Neural cell (in vitro differentiated cells): ENCODE data around the gene CUL2. TPM values are rescaled to one million over a fixed set of nuclear protein-coding genes. Genes with fewer than 3 reads are reported as not detected.

Source experiments
- H2AFZ ChIP-seq: fragments of 200-600, 300-800 bp; sonication (generic), shearing (Covaris generic); 2 replicates; pipeline ENCODE4 v1.6.0; 2014; ENCODE audit warnings: low read depth, mild to moderate bottlenecking, antibody characterized with exemption, low read length, moderate library complexity
- H3F3A ChIP-seq: fragments of 200-600 bp; shearing (Covaris generic); 2 replicates; pipeline ENCODE4 v1.6.1; 2016; ENCODE audit warnings: mild to moderate bottlenecking, moderate library complexity, mixed read lengths, antibody characterized with exemption, low read length; ENCODE audit not compliant: insufficient read depth, poor library complexity, severe bottlenecking
- H3K27ac ChIP-seq: fragments of 200-600, 300-800 bp; sonication (generic), shearing (Covaris generic); 2 replicates; pipeline ENCODE4 v1.5.1; 2014; ENCODE audit warnings: mild to moderate bottlenecking, low read length, moderate library complexity
- H3K27me3 ChIP-seq: fragments of 300-800, 200-600 bp; sonication (generic), shearing (Covaris generic); 2 replicates; pipeline ENCODE4 v1.6.0; 2014; ENCODE audit warnings: mild to moderate bottlenecking, low read depth, low read length, moderate library complexity; ENCODE audit not compliant: insufficient read depth
- H3K36me3 ChIP-seq: fragments of 300-800, 200-600 bp; sonication (generic), shearing (Covaris generic); 2 replicates; pipeline ENCODE4 v1.5.1; 2014; ENCODE audit warnings: mild to moderate bottlenecking, antibody characterized with exemption, low read length, moderate library complexity; ENCODE audit not compliant: insufficient read depth
- H3K4me2 ChIP-seq: fragments of 300-800, 200-600 bp; sonication (generic), shearing (Covaris generic); 2 replicates; pipeline ENCODE4 v1.6.0; 2014; ENCODE audit warnings: mild to moderate bottlenecking, low read length
- H3K4me3 ChIP-seq: fragments of 300-800, 200-600 bp; sonication (generic), shearing (Covaris generic); 2 replicates; pipeline ENCODE4 v1.5.1; 2014; ENCODE audit warnings: mild to moderate bottlenecking, low read length, moderate library complexity
- H3K79me2 ChIP-seq: fragments of 200-600 bp; shearing (Covaris generic); replicated peaks from 2 replicates; pipeline ENCODE4 v1.6.0; 2014; ENCODE audit warnings: mild to moderate bottlenecking, low read length, moderate library complexity; ENCODE audit not compliant: insufficient read depth
- H3K9ac ChIP-seq: fragments of 300-800, 200-600 bp; sonication (generic), shearing (Covaris generic); 2 replicates; pipeline ENCODE4 v1.6.1; 2016; ENCODE audit warnings: mild to moderate bottlenecking, low read length, mixed read lengths
- H3K9me2 ChIP-seq: fragments of 200-600 bp; shearing (Covaris generic); 2 replicates; pipeline ENCODE4 v1.6.1; 2016; ENCODE audit warnings: mild to moderate bottlenecking, low read length, mixed read lengths; ENCODE audit not compliant: insufficient read depth
- H3K9me3 ChIP-seq: fragments of 200-600, 300-800 bp; sonication (generic), shearing (Covaris generic); 2 replicates; pipeline ENCODE4 v1.6.1; 2016; ENCODE audit warnings: mild to moderate bottlenecking, mixed run types, low read length, moderate library complexity, mixed read lengths
- H4K20me1 ChIP-seq: fragments of 200-600 bp; shearing (Covaris generic); 2 replicates; pipeline ENCODE4 v1.6.1; 2016; ENCODE audit warnings: mild to moderate bottlenecking, mixed run types; ENCODE audit not compliant: insufficient read depth
- EP300 ChIP-seq: fragments of 450-650 bp; conservative IDR thresholded peaks from 2 replicates; pipeline ENCODE4 v1.6.1; 2014; ENCODE audit warnings: antibody characterized with exemption, mild to moderate bottlenecking, moderate library complexity; ENCODE audit not compliant: poor library complexity, severe bottlenecking
- EZH2 ChIP-seq: fragments of 200-600, 300-800 bp; shearing (Covaris generic), sonication (generic); IDR thresholded peaks from 2 replicates; pipeline ENCODE4 v1.6.1; 2014; ENCODE audit warnings: antibody characterized with exemption, low read length, borderline replicate concordance, mild to moderate bottlenecking; ENCODE audit not compliant: insufficient read depth, poor library complexity, severe bottlenecking
- MXI1 ChIP-seq: fragments of 450-650 bp; conservative IDR thresholded peaks from 2 replicates; pipeline ENCODE4 v1.6.1; 2014; ENCODE audit warnings: antibody characterized with exemption, mild to moderate bottlenecking; ENCODE audit not compliant: poor library complexity, severe bottlenecking
- POLR2AphosphoS5 ChIP-seq: IDR thresholded peaks from 2 replicates; pipeline ENCODE4 v1.6.1; 2012
- RAD21 ChIP-seq: fragments of 450-650 bp; conservative IDR thresholded peaks from 2 replicates; pipeline ENCODE4 v1.6.1; 2014; ENCODE audit warnings: antibody characterized with exemption, mild to moderate bottlenecking, moderate library complexity
- SMC3 ChIP-seq: fragments of 450-650 bp; conservative IDR thresholded peaks from 2 replicates; pipeline ENCODE4 v1.6.1; 2014; ENCODE audit warnings: antibody characterized with exemption, mild to moderate bottlenecking, moderate library complexity; ENCODE audit not compliant: poor library complexity
- TAF1 ChIP-seq: IDR thresholded peaks from 2 replicates; pipeline ENCODE4 v1.6.1; 2012; ENCODE audit warnings: low read depth
- polyA plus RNA-seq: library from polyadenylated mRNA; depleted of rRNA; stranded (reverse); fragments of >200 nt; gene quantifications from 2 replicates; pipeline ENCODE4 v1.2.3, GENCODE V29; 2014
- TF ChIP-seq, protein P1 (sequence below): IDR thresholded peaks from 2 replicates; pipeline ENCODE4 v1.6.1; 2012; ENCODE audit warnings: borderline replicate concordance
- TF ChIP-seq, protein P2 (sequence below): fragments of 450-650 bp; IDR thresholded peaks from 2 replicates; pipeline ENCODE4 v1.5.1; 2014; ENCODE audit warnings: antibody characterized with exemption, mild to moderate bottlenecking, moderate library complexity; ENCODE audit not compliant: poor library complexity, severe bottlenecking

Gene CUL2
- polyA plus RNA-seq, 1 donor from 2014 or later: 40.5 TPM

DNA sequence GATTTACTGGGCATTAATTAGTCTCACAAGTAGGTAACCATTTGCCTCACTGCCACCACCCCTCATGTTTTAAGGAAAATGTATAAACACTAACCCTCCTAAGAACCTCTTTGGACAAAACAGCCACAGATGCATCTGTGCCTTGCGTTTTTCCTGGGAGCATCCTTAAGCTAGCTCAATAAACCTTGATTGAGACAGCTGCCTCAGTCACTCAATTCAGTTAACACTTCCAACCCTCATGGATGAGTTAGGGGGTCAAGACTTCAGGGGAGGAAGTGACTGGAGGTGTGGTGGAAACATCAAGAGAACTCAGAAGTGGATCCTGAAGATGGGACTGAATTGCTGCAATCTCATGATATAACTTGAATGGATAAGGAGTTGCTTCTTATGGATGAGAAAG lies 31.5 kb downstream of the CUL2 start:
- Histone ChIP-seq H3K27me3 (no peaks in the 10 kb centered on the region), H4K20me1 (no peaks in the 10 kb centered on the region), H3K4me3 (no peak overlapping the region), H3K36me3 (peaks cover 2% of the 10 kb centered on the region), H3K9ac (no peak overlapping the region), H3K27ac (no peak overlapping the region), H3K4me2 (no peak overlapping the region), H3K79me2 (no peaks in the 10 kb centered on the region), H3F3A (no peaks in the 10 kb centered on the region), H3K9me2 (no peaks in the 10 kb centered on the region), H2AFZ (no peak overlapping the region), H3K9me3 (no peaks in the 10 kb centered on the region)
- TF ChIP-seq MXI1 (no peak), SMC3 (no peak), TAF1 (no peak)
- TF ChIP-seq, protein P1, sequence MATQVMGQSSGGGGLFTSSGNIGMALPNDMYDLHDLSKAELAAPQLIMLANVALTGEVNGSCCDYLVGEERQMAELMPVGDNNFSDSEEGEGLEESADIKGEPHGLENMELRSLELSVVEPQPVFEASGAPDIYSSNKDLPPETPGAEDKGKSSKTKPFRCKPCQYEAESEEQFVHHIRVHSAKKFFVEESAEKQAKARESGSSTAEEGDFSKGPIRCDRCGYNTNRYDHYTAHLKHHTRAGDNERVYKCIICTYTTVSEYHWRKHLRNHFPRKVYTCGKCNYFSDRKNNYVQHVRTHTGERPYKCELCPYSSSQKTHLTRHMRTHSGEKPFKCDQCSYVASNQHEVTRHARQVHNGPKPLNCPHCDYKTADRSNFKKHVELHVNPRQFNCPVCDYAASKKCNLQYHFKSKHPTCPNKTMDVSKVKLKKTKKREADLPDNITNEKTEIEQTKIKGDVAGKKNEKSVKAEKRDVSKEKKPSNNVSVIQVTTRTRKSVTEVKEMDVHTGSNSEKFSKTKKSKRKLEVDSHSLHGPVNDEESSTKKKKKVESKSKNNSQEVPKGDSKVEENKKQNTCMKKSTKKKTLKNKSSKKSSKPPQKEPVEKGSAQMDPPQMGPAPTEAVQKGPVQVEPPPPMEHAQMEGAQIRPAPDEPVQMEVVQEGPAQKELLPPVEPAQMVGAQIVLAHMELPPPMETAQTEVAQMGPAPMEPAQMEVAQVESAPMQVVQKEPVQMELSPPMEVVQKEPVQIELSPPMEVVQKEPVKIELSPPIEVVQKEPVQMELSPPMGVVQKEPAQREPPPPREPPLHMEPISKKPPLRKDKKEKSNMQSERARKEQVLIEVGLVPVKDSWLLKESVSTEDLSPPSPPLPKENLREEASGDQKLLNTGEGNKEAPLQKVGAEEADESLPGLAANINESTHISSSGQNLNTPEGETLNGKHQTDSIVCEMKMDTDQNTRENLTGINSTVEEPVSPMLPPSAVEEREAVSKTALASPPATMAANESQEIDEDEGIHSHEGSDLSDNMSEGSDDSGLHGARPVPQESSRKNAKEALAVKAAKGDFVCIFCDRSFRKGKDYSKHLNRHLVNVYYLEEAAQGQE: no peak
- TF ChIP-seq, protein P2, sequence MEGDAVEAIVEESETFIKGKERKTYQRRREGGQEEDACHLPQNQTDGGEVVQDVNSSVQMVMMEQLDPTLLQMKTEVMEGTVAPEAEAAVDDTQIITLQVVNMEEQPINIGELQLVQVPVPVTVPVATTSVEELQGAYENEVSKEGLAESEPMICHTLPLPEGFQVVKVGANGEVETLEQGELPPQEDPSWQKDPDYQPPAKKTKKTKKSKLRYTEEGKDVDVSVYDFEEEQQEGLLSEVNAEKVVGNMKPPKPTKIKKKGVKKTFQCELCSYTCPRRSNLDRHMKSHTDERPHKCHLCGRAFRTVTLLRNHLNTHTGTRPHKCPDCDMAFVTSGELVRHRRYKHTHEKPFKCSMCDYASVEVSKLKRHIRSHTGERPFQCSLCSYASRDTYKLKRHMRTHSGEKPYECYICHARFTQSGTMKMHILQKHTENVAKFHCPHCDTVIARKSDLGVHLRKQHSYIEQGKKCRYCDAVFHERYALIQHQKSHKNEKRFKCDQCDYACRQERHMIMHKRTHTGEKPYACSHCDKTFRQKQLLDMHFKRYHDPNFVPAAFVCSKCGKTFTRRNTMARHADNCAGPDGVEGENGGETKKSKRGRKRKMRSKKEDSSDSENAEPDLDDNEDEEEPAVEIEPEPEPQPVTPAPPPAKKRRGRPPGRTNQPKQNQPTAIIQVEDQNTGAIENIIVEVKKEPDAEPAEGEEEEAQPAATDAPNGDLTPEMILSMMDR: no peak

DNA sequence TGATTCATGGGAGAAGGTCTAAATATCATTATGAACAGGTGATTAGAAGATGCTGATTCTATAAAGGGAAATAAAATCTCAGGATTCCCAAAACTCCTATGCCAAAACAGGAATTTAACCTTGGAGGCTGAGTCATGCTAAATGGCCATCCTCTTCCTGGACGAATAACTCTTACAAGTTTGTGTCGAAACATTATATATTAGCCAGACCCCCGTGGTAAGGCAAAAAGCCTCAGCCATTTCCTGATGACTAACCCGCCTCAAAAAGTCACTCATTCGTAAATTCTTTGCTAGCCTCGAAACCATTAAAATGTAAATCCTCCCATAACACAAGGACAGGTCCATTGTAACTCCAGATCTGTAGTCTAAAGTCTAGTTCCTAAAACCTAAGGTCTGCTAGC lies 32.0 kb downstream of the CUL2 start:
- no peaks in the 10 kb centered on the region for H3F3A ChIP-seq
- no peak overlapping the region for H3K27ac ChIP-seq
- H3K79me2 ChIP-seq: no peaks in the 10 kb centered on the region
- H3K4me2 ChIP-seq: no peak overlapping the region
- H3K9me2 ChIP-seq: no peaks in the 10 kb centered on the region
- H3K9me3 ChIP-seq: no peaks in the 10 kb centered on the region
- no peak overlapping the region for H2AFZ ChIP-seq
- no peaks in the 10 kb centered on the region for H4K20me1 ChIP-seq
- no peak overlapping the region for H3K9ac ChIP-seq
- peaks cover 8% of the 10 kb centered on the region for H3K36me3 ChIP-seq
- TF ChIP-seq, protein P2: no peak
- TF ChIP-seq MXI1 (no peak), EP300 (no peak), RAD21 (no peak), TAF1 (no peak), EZH2 (no peak), SMC3 (no peak), POLR2AphosphoS5 (no peak)
- TF ChIP-seq, protein P1: no peak
- no peak overlapping the region for H3K4me3 ChIP-seq
- no peaks in the 10 kb centered on the region for H3K27me3 ChIP-seq
